ENCODE measurements around the gene MYCBP2.

DNA sequence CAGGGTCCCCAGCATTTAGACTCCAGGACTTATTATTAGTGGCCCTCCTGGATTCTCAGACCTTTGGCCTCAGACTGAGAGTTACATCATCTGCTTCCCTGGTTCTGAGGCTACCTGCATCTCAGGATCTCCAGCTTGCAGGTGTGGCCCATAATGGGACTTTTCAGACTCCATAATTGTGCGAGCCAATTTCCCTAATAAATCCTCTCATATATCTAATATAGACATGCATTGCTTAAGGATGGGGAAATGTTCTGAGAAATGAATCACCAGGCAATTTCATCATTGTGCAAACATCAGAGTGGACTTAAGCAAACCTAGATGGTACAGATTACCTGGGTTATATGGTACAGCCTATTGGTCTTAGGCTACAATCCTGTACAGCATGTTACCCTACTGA, 183.5 kb downstream of the MYCBP2 start:
- TF ChIP-seq, protein P1, sequence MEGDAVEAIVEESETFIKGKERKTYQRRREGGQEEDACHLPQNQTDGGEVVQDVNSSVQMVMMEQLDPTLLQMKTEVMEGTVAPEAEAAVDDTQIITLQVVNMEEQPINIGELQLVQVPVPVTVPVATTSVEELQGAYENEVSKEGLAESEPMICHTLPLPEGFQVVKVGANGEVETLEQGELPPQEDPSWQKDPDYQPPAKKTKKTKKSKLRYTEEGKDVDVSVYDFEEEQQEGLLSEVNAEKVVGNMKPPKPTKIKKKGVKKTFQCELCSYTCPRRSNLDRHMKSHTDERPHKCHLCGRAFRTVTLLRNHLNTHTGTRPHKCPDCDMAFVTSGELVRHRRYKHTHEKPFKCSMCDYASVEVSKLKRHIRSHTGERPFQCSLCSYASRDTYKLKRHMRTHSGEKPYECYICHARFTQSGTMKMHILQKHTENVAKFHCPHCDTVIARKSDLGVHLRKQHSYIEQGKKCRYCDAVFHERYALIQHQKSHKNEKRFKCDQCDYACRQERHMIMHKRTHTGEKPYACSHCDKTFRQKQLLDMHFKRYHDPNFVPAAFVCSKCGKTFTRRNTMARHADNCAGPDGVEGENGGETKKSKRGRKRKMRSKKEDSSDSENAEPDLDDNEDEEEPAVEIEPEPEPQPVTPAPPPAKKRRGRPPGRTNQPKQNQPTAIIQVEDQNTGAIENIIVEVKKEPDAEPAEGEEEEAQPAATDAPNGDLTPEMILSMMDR (conservative IDR thresholded peaks at IDR 0.05 in 1 of 2, IDR thresholded peaks at IDR 0.05 in 1 of 2; ENCODE audit: extremely low read depth in 1 of 2, insufficient read depth in 1 of 2, low read depth in 1 of 2, low read length in 2 of 2): no peak
- no peak for TF ChIP-seq EZH2 (IDR thresholded peaks at IDR 0.05; ENCODE audit: borderline replicate concordance, low read length)
